BLaER1 treated with 17β-estradiol and CSF1 and Interleukin-3, amounts not matched to agents 10 nM and 100 nM (cell line): ENCODE results near the gene ITFG1.

Experiments used
- H3K27ac ChIP-seq, 11 experiments: shearing (Covaris generic); formaldehyde crosslinking; 2 replicates each; pipeline ENCODE4 v1.8.1; 2022
- H3K27me3 ChIP-seq, 11 experiments: shearing (Covaris generic); formaldehyde crosslinking; 2 replicates each; pipeline ENCODE4 v1.8.1; 2022
- H3K36me3 ChIP-seq, 11 experiments: shearing (Covaris generic); formaldehyde crosslinking; 2 replicates each; pipeline ENCODE4 v1.8.1; 2022
- H3K4me1 ChIP-seq, 10 experiments: shearing (Covaris generic); formaldehyde crosslinking; 2 replicates each; pipeline ENCODE4 v1.8.1; 2022
- H3K4me2 ChIP-seq, 11 experiments: shearing (Covaris generic); formaldehyde crosslinking; 2 replicates each; pipeline ENCODE4 v1.8.1; 2022
- H3K4me3 ChIP-seq, 10 experiments: shearing (Covaris generic); formaldehyde crosslinking; 2 replicates each; pipeline ENCODE4 v1.8.1; 2022
- H3K9ac ChIP-seq, 11 experiments: shearing (Covaris generic); formaldehyde crosslinking; 2 replicates each; pipeline ENCODE4 v1.8.1; 2022
- H3K9me3 ChIP-seq, 11 experiments: shearing (Covaris generic); formaldehyde crosslinking; replicated peaks in 1 of 11; 2 replicates each; pipeline ENCODE4 v1.8.1; 2022
- H4K20me1 ChIP-seq, 11 experiments: shearing (Covaris generic); formaldehyde crosslinking; 2 replicates each; pipeline ENCODE4 v1.8.1; 2022
- Cebpa-rat ChIP-seq, 11 experiments: shearing (Covaris generic); IDR thresholded peaks; 2 replicates each; pipeline ENCODE4 v1.8.1; 2022

Gene ITFG1

GRCh38 chr16:47460711-47461597 is at the start of gene ITFG1, which contains the start of gene PHKB:
TSS of gene ITFG1 (minus strand) at chr16:47461063. CDS start at chr16:47461045, 18 bp downstream.
TSS of gene PHKB (plus strand) at chr16:47461331. CDS start at chr16:47461351, 20 bp downstream.
- Histone ChIP-seq H3K4me3 (peak within 1 kb of the TSS; percentile 80 to 98 (median 86)), H3K4me2 (peak within 1 kb of the TSS; percentile 88 to 99 (median 95)), H3K9ac (peak within 1 kb of the TSS; percentile 89 to 98 (median 96)), H4K20me1 (peaks cover 0 to 17% (median 0%) of the 10 kb centered on the region in 11 experiments; a peak in 3 of 22 replicates), H3K27ac (peak within 1 kb of the TSS; percentile 89 to 98 (median 95)), H3K27me3 (no peaks in the 10 kb centered on the region), H3K36me3 (peaks cover 16 to 31% (median 24%) of the 10 kb centered on the region in 11 experiments), H3K4me1 (peaks cover 49 to 82% (median 66%) of the 10 kb centered on the region in 10 experiments), H3K9me3 (no peaks in the 10 kb centered on the region)
- no peak for TF ChIP-seq Cebpa-rat (IDR thresholded peaks at IDR 0.05)

- Histone ChIP-seq H3K9ac (peak overlapping the region in 7 of 11 experiments; percentile 31 to 67 (median 56); a peak in 11 of 22 replicates), H3K36me3 (peaks cover 61 to 72% (median 65%) of the 10 kb centered on the region in 11 experiments), H3K27ac (peak overlapping the region in 10 of 11 experiments; percentile 1 to 88 (median 79); a peak in 19 of 22 replicates), H3K4me3 (no peak overlapping the region), H3K4me1 (peaks cover 20 to 40% (median 28%) of the 10 kb centered on the region in 10 experiments), H4K20me1 (no peaks in the 10 kb centered on the region), H3K27me3 (no peaks in the 10 kb centered on the region), H3K4me2 (peak overlapping the region; percentile 8 to 75 (median 61); a peak in 21 of 22 replicates), H3K9me3 (peaks cover 0 to 20% (median 0%) of the 10 kb centered on the region in 11 experiments; a peak in 4 of 22 replicates)
- TF ChIP-seq Cebpa-rat (IDR thresholded peaks at IDR 0.05): no peak
Observed at GRCh38 chr16:47507701-47508100, 46.8 kb upstream of the ITFG1 start.

GRCh38 chr16:47506800-47507199 is 45.9 kb upstream of the ITFG1 start:
- Histone ChIP-seq H3K36me3 (peaks cover 56 to 71% (median 63%) of the 10 kb centered on the region in 11 experiments), H3K9ac (peak overlapping the region in 8 of 11 experiments; percentile 31 to 67 (median 58); a peak in 13 of 22 replicates), H3K27ac (peak overlapping the region in 10 of 11 experiments; percentile 1 to 88 (median 79); a peak in 18 of 22 replicates), H3K4me3 (no peak overlapping the region), H3K27me3 (no peaks in the 10 kb centered on the region), H3K4me2 (peak overlapping the region; percentile 15 to 75 (median 61); a peak in 21 of 22 replicates), H4K20me1 (no peaks in the 10 kb centered on the region), H3K9me3 (peaks cover 0 to 17% (median 0%) of the 10 kb centered on the region in 11 experiments; a peak in 4 of 22 replicates), H3K4me1 (peaks cover 20 to 40% (median 28%) of the 10 kb centered on the region in 10 experiments)
- peak in 1 of 11 experiments; percentile 48; a peak in 1 of 22 replicates for TF ChIP-seq Cebpa-rat (IDR thresholded peaks at IDR 0.05)

- H3K9me3 ChIP-seq: peaks cover 0 to 10% (median 0%) of the 10 kb centered on the region in 11 experiments; a peak in 5 of 22 replicates
- H3K4me3 ChIP-seq: no peak overlapping the region
- H4K20me1 ChIP-seq: no peaks in the 10 kb centered on the region
- no peak for TF ChIP-seq Cebpa-rat (IDR thresholded peaks at IDR 0.05)
- peak overlapping the region in 8 of 11 experiments; percentile 17 to 88 (median 83); a peak in 14 of 22 replicates for H3K27ac ChIP-seq
- H3K4me1 ChIP-seq: peaks cover 20 to 40% (median 28%) of the 10 kb centered on the region in 10 experiments
- no peaks in the 10 kb centered on the region for H3K27me3 ChIP-seq
- peaks cover 55 to 71% (median 62%) of the 10 kb centered on the region in 11 experiments for H3K36me3 ChIP-seq
- no peak overlapping the region for H3K4me2 ChIP-seq
- H3K9ac ChIP-seq: no peak overlapping the region
Observed at GRCh38 chr16:47504599-47504998, 43.7 kb upstream of the ITFG1 start.

GRCh38 chr16:47503936-47504335 is 43.1 kb upstream of the ITFG1 start:
- Histone ChIP-seq H3K9ac (no peak overlapping the region), H3K4me2 (no peak overlapping the region), H4K20me1 (no peaks in the 10 kb centered on the region), H3K9me3 (peaks cover 0 to 10% (median 0%) of the 10 kb centered on the region in 11 experiments; a peak in 5 of 22 replicates), H3K4me1 (peaks cover 20 to 39% (median 28%) of the 10 kb centered on the region in 10 experiments), H3K27me3 (no peaks in the 10 kb centered on the region), H3K27ac (peak overlapping the region in 6 of 11 experiments; percentile 74 to 88 (median 84); a peak in 7 of 22 replicates), H3K36me3 (peaks cover 59 to 71% (median 65%) of the 10 kb centered on the region in 11 experiments), H3K4me3 (no peak overlapping the region)
- TF ChIP-seq Cebpa-rat (IDR thresholded peaks at IDR 0.05): no peak

GRCh38 chr16:47499700-47500264 is 38.9 kb upstream of the ITFG1 start:
- Histone ChIP-seq H3K36me3 (peaks cover 64 to 84% (median 74%) of the 10 kb centered on the region in 11 experiments), H3K9me3 (peaks cover 0 to 4% (median 0%) of the 10 kb centered on the region in 11 experiments; a peak in 5 of 22 replicates), H3K27me3 (no peaks in the 10 kb centered on the region), H3K4me1 (peaks cover 0 to 9% (median 1%) of the 10 kb centered on the region in 10 experiments; a peak in 13 of 20 replicates), H3K4me2 (no peak overlapping the region), H3K27ac (no peak overlapping the region), H4K20me1 (no peaks in the 10 kb centered on the region), H3K9ac (no peak overlapping the region), H3K4me3 (no peak overlapping the region)
- no peak for TF ChIP-seq Cebpa-rat (IDR thresholded peaks at IDR 0.05)

- H3K27ac ChIP-seq: no peak overlapping the region
- H3K4me3 ChIP-seq: no peak overlapping the region
- no peaks in the 10 kb centered on the region; a peak in 2 of 22 replicates for H3K9me3 ChIP-seq
- H3K4me2 ChIP-seq: no peak overlapping the region
- peaks cover 5 to 15% (median 7%) of the 10 kb centered on the region in 10 experiments for H3K4me1 ChIP-seq
- no peak for TF ChIP-seq Cebpa-rat (IDR thresholded peaks at IDR 0.05)
- H3K36me3 ChIP-seq: peaks cover 58 to 78% (median 68%) of the 10 kb centered on the region in 11 experiments
- H4K20me1 ChIP-seq: no peaks in the 10 kb centered on the region
- H3K27me3 ChIP-seq: no peaks in the 10 kb centered on the region
- no peak overlapping the region for H3K9ac ChIP-seq
Observed at GRCh38 chr16:47499080-47499699, 38.3 kb upstream of the ITFG1 start.
